ENCODE results near the gene TFAP2E.
"Not testable (repeated sequence)": the region's sequence is repeated elsewhere in the genome, so short reads cannot be mapped to it uniquely, and the experiment has no call there.

The TFAP2E gene

DNA sequence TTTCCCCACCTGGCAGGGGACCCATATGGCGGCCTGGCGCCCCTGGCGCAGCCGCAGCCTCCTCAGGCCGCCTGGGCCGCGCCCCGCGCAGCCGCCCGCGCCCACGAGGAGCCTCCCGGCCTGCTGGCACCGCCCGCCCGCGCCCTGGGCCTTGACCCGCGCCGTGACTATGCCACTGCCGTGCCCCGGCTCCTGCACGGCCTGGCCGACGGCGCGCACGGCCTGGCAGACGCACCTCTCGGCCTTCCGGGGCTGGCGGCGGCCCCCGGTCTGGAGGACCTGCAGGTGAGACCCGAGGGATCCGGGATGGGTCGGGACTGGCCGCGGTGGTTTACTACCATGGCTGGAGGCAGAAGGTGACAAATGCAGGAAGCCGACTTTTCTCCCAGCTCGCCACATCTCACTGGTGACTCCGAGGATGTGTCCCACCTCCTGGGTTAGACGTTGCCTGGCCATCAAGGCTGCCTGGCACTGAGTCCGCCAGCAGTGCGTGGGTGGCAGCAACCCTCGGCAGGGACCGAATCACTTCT, 1.1 kb downstream of the TFAP2E start:
- peak; percentile 48 for DNase-seq

GRCh38 chr1:35574655-35575415, 1.7 kb downstream of the TFAP2E start:
- DNase-seq = peak; percentile 47

GRCh38 chr1:35575416-35575958, 2.4 kb downstream of the TFAP2E start:
- no peak for DNase-seq

DNA sequence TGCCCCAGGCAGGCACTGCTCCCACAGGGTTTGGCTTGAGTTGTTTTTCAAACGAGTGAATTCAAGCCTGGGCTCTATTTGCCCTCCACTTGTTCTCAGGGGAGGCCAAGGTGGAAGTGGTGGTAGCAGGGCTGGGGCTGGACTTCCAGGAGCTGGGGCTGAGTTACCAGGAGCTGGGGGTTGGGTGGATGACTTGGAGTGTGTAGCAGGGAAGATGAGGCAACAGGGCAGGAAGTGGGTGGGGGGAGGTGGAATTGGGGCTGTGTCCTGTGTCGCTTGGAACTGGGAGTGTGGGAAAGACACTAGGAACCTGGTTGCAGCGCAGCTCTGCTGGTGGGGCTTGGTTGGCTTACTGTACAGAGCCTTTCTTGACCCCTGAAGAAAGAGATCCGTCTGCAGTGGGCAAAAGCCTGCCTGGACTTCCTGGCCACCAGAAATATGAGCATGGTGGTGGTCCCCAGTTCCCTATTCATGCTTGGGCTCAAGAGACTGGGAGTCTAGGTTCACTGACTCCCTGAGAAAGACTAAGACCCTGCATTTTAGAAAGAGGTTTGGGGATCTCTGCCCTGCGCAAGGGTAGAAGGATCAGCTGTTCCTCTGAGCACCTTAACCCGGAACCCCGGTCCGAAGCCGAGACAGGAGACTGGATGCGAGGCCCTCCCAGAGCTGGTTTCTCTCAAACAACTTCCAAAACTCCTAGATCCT, 3.1 kb downstream of the TFAP2E start:
- no peak for DNase-seq

DNA sequence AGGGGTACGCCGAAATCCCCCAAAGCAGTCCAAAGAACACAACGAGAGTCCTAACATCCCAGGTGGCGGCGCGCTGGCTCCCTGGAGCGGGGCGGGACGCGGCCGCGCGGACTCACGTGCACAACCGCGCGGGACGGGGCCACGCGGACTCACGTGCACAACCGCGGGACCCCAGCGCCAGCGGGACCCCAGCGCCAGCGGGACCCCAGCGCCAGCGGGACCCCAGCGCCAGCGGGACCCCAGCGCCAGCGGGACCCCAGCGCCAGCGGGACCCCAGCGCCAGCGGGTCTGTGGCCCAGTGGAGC, 3.6 kb downstream of the TFAP2E start:
- DNase-seq = peak; percentile 47

- peak; percentile 62 for DNase-seq
Measured at GRCh38 chr1:35577071-35577998, 4.2 kb downstream of the TFAP2E start.

DNA sequence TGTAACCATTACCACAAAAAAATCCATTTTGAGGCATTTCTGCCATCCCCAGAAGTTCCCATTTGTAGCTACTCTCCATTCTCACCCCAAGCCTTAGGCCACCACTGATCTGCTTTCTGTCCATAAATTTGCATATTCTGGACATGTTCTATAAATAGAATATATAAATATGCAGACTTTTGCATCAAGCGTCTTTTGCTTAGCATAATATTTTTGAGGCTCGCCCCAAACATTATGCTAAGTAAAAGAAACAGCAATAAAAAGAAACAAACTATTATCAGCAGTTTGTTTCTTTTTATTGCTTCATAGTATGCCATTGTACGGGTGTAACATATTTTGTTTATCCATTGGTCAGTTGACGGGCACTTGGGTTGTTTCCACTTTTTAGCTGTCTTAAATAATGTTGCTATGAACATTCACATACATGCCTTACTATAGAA, 7.9 kb downstream of the TFAP2E start:
- DNase-seq = no peak

DNA sequence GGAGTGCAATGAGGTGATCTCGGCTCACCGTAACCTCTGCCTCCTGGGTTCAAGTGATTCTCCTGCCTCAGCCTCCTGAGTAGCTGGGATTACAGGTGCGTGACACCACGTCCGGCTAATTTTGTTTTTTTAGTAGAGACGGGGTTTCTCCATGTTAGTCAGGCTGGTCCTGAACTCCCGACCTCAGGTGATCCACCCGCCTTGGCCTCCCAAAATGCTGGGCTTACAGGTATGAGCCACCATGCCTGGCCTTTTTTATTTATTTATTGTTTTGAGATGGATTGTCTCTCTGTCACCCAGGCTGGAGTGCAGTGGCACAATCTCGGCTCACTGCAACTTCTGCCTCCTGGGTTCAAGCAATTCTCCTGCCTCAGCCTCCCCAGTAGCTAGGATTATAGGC, 8.5 kb downstream of the TFAP2E start:
- DNase-seq = not testable (repeated sequence)

GRCh38 chr1:35585281-35585680, 12.2 kb downstream of the TFAP2E start:
- DNase-seq = no peak

DNA sequence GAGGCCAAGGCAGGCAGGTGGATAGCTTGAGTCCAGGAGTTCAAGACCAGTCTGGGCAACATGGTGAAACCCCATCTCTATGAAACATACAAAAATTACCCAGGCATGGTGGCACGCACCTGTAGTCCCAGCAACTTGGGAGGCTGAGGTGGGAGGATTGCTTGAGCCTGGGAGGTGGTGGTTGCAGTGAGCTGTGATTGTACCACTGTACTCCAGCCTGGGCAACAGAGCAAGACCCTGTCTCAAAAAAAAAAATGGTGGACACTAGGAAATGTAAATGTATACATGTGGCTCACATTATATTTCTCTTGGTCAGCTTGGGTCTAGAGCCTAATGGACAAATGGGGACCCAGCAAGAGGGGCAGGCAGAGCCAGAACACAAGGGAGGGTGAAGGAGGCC, 12.7 kb downstream of the TFAP2E start:
- DNase-seq = not testable (repeated sequence)

DNA sequence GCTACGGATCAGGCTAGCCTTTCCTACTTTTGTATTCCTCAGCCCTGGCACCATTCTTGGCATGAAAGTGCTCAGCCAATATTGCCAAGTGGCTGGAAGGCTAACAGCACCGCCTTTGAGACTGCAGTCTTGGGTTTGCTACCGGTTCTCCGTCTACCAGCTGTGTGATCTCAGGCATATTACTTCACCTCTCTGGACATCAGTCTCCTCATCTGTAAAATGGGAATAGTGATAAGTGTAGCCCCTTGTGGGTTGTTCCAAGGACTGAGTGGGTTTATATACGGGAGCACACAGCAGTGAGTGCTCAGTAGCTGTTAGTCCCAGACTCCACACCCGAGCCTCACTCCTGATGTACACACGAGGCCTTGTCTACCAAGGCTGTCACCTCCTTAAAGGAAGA, 13.7 kb downstream of the TFAP2E start:
- DNase-seq = no peak

DNA sequence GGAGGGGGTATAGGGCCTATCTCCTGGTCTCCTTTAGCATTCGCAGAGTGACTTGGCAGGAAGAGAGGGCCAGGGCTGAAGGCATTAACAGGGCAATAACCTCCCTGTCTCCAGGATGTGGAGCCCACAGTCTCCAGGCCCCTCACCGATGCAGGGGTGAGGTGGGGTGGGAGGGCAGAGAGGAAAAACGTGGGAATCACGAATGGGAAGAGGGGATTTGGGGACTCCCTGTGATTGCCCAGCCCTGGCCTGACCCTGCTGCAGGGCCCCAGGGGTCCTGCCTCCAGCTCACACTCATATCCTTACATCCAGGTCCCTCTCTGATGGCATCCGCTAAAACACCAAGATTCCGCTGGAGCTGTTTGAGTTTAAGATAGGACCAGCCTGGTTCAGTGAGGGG, 14.6 kb downstream of the TFAP2E start:
- DNase-seq = no peak

- no peak for DNase-seq
Measured at GRCh38 chr1:35588197-35588910, 15.2 kb downstream of the TFAP2E start.

- DNase-seq = no peak
Measured at GRCh38 chr1:35589516-35590427, 16.7 kb downstream of the TFAP2E start.

- DNase-seq = no peak
Measured at GRCh38 chr1:35590476-35591040, 17.4 kb downstream of the TFAP2E start.

DNA sequence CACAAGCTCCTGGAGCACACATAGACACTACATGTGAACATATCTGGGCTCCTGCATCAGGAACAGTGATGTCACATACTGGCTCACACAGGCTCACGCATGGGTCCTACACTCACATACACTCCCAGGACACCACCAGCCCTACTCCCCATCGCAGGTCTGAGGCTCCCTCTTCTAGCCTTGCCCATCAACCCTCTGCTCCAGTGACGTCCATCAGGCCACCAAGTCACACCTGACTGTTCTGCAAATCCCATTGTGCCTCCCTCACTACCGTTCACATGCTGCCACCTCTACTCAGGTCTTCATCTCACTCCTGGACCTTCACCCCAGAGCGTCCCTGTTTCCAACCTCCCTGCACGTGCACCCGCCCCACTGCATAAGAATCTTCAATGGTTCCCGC, 18.1 kb downstream of the TFAP2E start:
- no peak for DNase-seq

GRCh38 chr1:35592991-35593769, 20.1 kb downstream of the TFAP2E start:
- DNase-seq = no peak

DNA sequence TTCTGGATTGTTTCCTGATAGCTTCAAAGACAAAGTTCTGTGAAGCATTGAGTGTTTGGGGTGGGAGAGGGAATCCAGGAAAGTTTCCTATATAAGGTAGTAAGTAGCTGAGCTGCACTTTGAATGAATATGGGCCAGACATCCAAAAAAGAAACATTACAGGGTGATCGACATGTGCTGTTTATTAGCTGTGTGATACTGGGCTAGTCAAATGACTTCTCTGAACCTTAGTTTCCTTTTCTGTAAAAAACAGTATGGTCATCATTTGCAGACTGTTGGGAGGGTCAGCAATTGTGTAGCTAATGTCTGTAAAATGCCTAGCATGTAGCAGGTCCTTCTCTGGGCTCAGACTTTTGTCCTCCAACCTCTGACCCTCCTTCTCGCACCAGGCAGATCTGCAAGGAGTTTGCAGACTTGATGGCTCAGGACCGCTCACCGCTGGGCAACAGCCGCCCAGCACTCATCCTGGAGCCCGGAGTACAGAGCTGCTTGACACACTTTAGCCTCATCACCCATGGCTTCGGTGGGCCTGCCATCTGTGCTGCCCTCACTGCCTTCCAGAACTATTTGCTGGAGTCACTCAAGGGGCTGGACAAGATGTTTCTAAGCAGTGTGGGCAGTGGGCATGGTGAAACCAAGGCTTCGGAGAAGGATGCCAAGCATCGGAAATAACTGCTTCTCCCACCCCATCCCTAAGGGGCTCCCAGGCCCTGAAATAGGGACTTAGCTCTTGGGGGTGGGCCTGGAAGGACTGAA, 21.1 kb downstream of the TFAP2E start:
- no peak for DNase-seq

GRCh38 chr1:35595684-35596083, 22.6 kb downstream of the TFAP2E start:
- DNase-seq = no peak

All from right kidney (tissue), 1 donor.